ENCODE data around the gene CDK6.

Gene CDK6

DNA sequence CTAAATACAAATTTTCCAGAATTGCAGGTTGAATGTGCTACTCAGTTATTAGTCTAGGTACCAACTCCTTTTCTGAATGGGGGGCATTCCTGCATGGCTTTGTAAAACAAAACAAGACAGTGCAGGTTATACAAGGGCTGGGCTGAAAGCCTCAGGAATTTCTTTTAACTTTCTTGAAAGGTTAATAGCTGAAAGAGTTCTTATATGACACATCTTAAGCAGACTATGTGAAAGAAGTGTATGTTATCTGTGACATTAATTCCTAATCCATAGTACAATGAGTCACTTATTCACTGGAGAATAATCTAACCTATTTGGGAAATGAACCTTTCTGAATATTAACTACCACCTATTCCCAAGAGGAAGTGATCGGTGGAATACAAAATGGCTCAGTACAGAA lies 130.5 kb downstream of the CDK6 start:
- no peak for DNase-seq

DNA sequence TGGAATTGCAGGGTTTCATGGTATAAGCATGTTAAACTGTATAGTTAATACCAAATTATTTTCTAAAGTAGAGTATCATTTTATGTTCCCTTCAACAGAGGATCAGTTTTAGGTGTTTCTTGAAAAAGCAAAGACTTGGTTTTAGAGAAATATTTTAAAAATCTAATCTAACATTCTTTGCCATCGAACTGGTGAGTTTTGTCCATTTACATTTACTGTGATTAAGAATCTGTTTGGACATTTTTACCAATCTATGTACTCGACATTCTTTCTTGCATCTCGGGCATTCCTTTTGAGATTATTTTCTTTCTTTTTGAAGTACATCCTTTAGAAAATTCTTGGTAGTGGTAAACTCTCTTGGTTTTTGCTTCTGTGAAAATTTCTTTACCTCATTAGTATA lies 131.5 kb downstream of the CDK6 start:
- no peak for DNase-seq

DNA sequence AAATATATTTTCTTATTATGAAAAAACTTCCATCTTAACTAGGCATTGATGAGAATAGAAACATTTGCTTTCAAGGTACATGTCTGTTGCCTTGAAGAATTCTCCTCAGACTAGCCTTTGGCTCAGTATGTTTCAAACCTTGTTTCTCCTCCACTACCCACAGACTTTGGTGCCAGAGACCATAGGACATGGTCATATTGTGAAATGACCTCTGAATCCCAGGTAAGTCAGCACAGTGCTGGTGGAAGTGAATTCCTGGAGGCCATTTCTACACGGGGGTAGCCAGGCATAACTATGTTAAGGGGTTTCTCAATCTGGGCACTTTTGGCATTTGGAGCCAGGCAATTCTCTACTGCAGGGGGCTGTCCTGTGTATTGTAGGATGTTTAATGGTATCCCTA lies 133.8 kb downstream of the CDK6 start:
- no peak for DNase-seq

DNA sequence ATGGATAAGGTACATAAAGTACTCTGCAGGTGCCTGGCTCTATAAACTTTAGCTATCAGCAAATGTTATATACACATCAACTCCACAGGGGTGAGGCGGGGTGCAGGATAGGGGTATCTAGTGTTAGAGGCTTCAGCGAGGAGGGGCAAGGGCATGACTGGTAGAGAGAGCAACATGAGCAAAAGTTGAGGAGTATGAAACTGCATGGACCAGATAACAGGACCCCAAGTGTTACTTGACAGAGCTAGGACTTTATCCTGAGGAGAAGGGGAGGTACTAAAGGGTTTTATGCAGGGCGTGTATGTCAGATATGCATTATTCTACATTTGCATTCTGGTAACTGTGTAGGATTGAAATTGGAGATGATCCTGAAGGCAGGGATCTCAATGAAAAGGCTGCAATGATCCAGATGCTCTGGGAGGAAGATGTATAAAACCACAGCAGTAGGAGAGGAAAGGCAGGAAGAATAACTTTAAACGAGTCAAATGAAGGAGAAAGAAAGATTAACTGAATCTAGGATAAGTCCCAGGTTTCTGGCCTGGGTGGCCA lies 136.3 kb downstream of the CDK6 start:
- no peak for DNase-seq

DNA sequence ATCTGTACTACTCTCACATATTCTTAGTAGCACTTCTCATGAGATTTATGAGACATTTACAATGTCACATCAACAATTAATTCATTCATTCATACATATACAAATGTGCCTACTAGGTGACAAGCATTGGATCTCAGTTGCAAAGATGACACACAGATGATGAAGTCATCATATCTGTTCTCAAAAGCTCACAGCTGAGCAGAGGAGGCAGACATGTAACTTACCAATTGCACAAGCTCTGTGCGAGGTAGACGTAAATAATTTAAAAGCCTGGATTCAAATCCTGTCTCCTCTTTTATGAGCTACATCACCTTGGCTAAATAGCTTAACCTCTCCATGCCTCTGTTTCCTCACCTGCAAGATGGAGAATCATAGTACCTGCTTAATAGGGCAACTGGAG lies 136.8 kb downstream of the CDK6 start:
- DNase-seq: no peak

DNA sequence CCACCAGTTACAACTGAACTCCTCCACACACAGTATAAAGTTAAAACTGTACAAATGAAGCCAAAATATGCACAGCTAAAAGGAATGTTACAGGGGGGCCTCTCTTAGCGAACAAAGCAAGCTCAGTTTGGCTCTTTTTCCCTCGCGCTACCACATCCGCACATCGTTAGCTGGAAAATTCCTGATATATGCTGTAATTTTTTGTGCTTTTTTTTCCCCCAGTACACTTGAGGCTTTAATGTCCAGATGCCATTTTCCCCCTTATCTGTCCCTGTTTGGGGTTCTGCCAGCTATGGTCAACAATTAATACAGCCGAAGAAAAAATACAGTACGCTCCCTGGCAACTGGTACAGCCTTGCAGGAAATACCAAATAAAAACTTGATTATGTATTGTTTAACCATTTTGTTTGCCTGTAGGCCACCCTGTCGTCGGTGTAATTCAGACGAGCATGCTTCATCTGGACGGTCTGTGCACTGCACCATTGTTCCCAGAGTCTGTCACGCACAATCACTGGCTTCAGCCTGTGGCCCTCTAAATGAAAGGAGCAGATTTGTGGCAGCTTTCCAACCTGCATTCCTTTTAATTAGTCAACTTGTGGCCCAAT lies 138.0 kb downstream of the CDK6 start:
- no peak for DNase-seq

DNA sequence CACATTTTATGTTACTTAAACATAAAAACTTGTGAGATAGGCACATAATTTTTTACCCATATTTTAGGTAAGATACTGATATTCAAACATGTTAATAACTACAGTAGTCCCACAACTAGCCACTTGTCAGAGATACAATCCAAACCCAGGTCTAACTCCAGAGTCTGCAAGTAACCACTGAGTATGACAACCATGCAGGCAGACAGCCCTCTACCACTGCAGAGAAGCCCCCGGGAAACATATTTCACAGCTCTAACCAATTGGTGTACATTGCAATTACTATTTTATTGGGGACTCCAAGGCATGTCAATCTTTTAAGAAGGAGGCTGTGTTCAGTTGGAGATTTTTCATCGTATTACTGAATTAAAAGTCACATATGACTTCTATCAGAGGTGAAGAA lies 139.0 kb downstream of the CDK6 start:
- DNase-seq: no peak

DNA sequence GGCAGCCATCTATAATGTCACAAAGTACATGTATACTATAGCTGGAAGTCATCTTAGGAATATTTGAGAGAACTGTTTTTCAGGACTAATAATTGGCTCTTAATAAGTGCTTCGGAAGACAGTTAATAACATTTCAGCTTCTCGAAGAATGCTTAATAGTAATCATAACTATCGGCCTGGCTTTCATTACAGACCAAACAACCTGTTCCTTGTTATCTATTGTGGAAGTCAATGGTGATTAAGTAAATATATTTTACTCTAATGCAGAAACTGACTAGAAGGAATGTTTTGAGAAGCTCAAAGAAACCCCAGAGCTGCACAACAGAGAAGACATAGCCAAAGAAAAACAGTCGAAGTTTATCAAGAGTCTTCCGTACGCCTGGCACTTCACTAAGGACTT lies 139.4 kb downstream of the CDK6 start:
- no peak for DNase-seq

DNA sequence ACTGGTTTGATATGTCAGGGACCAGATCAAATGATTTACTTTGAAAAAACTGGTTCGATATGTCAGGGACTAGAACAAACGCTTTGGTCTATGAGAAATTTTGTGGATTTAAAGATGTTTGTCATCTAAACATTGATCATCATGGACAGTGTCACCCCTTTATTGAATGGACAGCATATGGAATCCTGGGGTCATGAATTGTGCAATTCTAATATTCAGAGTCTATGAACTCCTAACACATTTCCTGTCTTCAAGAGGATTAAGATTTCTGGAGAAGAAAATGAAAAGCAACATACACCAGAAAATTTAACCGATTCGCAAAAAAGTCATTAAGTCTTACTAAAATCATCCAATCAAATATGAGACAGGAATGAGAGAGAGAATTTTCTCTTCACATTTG lies 139.8 kb downstream of the CDK6 start:
- DNase-seq: no peak

DNA sequence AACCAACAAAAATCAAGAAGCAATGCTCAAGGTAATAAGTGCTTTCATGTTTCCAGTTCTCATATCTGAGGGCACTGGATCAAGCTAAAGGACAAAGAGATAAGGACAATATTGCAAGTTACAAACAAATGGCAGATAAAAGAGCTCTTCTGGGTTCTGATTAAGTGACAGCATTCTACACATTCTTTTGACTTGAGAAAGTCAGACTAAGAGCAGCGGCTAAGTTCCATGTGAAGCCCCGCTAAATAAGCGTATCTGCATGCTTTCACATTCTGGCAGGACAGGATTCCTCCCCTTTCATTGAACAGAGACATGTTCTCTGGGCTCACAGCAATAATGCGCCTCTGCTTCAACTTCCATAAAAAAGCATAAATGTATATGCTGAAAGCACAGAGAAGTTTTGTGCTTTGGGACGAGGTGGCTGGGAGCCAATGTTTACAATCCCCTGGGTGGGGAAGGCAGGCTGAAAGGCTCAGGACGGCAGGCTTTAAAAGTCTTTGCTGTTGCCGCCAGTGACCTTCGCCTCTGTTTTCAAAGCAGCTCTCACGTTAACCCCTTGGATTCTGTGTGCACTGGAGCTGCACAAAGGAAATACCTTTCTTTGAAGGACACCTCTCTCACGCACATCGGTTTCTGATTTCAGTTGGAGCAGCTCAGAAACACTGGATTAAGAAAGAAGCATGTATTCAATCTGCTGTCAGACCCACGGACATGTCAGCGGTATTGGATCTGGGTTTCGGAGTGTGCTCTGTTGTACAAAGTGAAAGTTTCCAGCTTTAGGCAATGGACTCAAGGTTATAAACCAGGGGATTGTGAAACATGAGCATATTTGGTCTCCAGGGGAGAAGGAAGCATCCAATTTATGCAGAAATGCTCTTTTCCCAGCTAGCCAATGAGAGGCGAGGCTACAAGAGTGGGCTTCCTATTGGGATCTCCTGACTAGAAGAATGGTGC lies 140.8 kb downstream of the CDK6 start:
- no peak for DNase-seq

DNA sequence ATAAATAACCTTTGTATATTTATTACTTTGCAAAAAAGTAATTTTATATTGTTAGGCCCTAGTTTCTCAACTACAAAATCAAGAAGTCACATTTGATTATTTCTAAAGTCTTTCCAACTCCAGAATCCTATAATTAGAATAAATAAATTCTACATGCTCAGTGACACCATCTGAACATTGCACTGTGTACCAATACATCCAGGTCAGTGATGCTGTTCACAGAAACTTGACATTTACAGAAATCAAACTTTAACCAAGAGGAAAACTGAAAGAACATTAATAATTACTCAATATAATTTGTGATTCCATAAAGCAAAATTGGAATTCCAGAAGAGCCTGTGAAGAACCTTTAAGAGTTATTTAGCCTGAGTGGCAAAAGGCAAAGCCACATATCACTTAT lies 142.2 kb downstream of the CDK6 start:
- DNase-seq: no peak

DNA sequence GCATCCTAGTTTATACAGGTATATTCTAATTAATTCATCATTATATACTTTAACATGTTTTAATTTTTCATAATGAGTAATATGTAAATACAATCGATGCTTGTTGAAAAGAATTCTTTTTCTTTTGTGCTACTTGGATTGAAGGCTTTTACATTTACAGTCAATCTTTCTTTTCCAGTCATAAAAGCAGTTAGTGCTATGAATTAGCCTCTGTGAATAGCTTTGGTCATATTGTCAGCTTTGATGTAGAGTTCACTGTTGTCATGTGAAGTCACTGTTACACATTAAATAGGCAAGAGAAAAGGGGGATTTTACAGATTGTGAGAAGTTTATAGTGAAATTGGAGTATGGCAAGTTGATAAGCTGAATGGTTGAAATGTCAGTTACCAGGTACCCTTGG lies 142.9 kb downstream of the CDK6 start:
- DNase-seq: no peak

DNA sequence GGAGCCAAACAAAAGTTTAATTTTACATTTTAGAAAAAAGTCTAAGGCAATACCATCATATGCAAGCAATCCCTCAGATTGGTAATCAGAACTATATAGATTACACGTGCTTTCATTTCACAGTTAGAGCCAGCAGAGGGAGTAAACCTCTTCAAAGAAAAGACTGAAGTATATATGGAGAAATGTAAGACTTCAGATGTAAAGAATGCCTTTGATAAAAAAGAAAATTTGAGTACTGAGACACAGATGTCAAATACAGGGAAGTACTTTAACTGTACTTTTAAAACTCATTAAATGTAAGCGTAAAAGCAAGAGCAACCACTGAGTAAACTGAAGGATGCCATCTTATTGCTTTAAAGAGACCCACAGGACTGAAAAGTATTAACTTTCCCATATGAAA lies 144.8 kb downstream of the CDK6 start:
- peak; percentile 67 for DNase-seq

DNA sequence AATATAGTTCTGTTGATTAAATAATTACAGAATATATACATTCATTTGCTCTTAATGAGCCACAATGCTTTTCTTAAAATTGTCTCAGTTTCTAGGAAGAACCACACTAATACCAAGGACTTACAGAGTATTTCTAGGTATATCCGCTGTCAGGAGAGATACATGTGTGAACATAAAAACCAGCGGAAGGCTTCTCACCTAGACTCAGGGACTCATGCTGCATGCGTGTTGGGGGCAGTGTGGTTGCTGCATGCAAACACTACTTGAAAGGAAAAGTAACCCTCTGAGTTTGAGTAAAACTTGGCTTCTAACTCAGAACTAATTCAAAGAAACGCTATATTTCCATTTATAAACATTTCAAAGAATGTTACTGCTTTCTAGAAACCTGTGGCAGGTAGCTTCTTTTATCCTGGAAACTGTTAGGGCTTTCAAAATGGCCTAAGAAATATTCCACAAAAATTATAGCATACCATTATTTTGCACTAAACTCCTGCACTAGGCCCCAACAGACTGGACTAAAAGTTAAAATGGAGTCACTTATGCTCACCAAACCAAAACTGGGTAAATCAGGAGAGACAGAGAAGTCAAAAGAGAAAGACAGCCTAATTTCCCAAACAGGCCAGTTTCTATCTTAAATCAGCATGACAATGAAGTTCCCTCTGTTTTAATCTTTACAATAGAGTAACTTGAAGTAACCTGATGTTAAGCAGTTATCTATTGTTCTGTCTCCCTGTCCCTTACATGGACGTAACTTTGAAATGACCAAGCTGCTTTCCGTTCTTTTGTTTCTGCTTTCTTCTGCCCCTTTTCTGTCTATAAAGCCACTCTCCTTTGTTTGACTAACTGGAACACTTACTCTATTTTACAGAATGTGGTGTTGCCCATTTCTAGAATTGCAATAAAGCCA lies 151.0 kb downstream of the CDK6 start:
- peak; percentile 93 for DNase-seq

DNA sequence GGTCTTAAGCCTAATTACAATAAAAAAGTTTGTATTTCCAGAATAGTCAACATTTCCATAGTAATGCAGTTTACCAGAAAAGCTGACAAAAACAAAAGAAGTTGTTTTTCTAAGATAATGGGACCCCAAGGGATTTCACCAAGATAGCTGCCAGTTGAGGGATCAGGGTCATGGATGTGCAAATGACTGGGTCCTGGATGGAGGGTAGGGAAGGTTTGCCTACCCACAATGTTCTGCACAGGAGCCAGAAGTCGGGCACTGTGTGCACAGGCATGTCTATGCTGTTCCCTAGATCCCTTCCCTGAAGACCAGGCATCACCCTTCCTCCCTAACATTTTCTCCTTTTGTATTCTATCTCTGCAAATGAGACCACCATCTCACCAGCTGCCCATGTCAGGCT lies 152.1 kb downstream of the CDK6 start:
- no peak for DNase-seq

DNA sequence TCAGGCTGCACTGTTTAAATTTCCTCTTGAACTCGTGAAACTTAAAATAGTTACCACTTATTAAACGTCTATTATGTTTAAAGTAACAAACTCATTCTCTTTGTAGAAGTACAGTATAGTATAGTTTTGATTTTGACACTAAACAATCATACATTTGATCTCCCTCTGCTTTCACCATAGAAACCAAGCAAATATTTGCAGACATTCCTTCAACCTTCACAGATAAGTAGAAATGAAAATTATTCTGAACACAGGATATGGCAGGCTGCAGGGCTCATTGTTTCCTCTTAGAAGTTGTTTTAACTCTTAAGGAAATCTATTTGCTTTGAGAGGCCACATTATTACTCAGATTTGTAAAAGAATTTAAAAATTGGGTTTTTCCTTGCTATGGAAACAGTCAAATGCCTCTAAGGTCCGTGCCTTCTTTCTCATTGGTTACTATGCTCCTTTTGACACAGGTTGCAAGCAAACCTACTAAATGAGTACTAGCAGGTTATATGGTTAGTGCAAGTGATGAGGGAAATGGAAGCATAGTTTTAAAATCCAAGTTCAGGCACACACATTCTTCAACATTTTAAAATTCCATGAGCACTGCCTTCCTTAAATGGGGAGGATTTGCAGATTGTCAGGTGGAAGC lies 153.4 kb downstream of the CDK6 start:
- peak; percentile 54 for DNase-seq

DNA sequence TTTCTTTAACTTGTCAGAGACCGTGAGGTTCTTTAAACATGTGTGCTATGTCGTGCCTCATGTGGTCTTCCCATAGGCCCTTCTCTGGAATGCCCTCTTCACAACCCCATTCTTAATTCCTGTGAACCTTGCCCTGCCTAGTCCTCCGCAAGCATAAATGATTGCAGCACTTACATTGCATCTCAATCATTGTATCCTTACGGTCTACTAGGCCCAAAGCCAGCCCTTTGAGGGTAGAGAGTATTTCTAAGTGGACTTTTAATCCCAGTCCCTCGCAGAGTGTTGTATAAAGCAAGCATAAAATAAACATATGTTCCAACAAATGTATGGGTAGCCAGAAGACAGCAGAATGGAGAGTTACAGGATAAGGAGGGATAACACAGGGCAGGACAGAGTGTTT lies 154.0 kb downstream of the CDK6 start:
- DNase-seq: no peak

DNA sequence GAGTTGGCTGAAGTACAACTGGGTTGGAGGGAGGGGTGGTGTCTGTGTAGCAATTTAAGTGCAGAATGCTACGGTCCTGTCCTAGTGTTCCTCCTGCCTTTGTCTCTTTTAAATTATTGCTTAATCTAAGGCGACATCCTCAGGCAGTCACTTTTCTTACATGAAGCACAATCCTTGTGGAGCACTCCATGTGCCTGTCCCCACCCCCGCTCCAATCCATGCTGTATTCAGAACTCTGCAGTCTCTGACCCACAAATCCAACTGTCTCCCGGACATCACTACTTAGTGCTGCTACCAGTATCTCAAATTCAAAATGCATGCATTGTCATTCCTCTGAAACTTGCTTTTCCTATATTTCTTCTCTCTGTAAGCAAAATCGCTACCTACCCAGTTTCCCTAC lies 154.7 kb downstream of the CDK6 start:
- no peak for DNase-seq

DNA sequence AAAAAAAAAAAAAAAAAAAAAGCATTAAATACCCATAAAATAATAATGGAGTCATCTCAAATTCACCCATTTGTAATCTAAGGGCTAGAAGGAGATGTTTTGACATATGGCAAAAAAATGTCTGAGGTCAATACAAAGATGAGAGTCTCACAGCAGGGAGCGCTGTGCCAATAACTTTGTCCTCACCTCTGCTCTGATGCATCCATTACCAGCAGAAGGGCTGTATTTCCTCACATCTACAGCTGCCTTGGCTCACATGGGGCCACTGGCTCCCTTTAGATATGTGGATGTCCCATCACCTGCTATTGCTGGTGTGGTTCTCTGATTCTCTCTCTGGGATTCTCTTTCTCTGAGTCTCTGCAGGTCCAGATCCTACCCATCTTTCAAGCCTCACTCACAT lies 155.9 kb downstream of the CDK6 start:
- no peak for DNase-seq

DNA sequence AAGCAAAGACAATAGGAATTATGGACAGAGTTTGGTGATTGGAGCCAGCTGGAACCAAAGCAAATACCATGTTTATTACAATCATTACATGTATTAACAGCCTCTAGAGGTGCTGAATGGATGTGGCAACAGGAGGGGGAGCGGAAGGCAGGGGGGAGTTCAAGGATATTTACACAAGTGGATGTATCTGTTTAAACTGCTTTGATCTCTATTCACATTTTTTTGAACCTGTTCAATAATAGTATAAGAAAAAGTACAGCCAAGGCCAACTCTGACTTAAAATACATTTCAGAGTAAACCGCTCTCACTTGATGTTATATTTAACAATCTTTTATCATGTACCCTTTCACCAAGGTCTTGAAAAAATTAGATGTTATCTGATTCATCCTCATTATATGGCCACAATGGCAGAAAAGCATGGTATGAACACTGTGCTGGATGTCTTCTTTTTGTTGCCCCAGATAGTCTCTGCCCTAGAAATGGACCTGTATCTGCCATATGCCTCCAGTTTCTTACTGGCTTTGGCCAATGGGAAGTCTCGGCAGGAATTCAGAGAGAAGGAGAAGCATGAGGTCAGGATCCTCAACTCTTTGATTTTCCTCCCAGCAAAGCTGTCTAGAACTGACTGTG lies 158.0 kb downstream of the CDK6 start:
- DNase-seq: no peak

DNA sequence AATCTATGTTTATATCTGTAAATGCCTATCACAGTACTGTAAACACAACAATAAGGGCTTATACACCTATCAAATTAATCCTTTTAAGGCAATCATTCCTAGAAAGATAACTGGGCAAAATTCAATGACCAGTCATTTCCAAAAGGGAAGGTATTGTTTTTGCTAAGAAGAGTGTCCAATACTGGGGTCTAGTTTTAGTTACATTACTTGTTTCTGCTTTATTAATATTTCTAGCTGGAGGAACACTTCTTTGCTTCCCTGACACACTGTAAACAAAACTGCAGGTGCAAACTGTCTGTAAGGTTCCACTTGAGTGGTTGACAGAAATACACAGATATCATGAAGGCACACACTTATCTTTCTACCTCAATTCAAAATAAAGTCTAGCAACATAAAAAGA lies 162.0 kb downstream of the CDK6 start:
- DNase-seq: no peak

DNA sequence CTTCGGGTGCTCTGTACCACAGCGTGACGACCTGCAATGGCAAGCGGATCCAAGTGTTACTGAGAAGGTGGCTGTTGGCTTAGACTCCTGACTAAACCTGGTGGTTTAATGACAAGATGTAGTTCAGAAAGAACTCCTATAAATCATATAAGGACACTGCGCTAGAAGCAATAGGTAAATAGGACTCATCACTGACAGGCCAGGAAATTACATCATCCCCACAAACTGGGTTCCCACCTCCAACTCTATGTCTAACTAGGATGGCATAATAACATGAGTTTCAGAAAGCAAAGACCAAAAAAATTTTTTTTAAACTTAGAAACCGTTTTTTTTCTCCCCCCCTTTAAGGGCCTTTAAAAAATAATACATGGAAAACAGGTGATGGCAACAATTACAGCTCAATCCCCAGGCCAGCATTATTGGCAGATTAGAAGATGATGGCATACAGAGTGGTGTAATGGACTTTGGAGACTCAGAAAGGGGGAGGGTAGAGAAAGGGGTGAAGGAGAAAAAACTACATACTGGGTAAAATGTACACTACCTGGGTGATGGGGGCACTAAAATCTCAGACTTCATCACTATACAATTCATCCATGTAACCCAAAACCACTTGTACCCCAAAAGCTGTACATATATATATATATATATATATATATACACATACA lies 164.7 kb downstream of the CDK6 start:
- DNase-seq: peak; percentile 75
